ENCODE measurements around the gene GP2.
"Not testable (repeated sequence)": the region's sequence is repeated elsewhere in the genome, so short reads cannot be mapped to it uniquely, and the experiment has no call there.

The GP2 gene

GRCh38 chr16:20329392-20330138, 2.3 kb upstream of the GP2 start:
- H3K27me3 ChIP-seq, result no peaks in the 10 kb centered on the region
- no peaks in the 10 kb centered on the region for H4K20me1 ChIP-seq
- H3K4me2 ChIP-seq, result no peak overlapping the region
- no peaks in the 10 kb centered on the region for H3K9me3 ChIP-seq
- H3K4me3 ChIP-seq, result no peak overlapping the region
- H3K4me1 ChIP-seq, result no peaks in the 10 kb centered on the region
- no peak overlapping the region for H3K27ac ChIP-seq
- TF ChIP-seq Cebpa-rat (IDR thresholded peaks at IDR 0.05), result no peak
- no peaks in the 10 kb centered on the region for H3K36me3 ChIP-seq
- H3K9ac ChIP-seq, result no peak overlapping the region

GRCh38 chr16:20326321-20326720, 992 bp downstream of the GP2 start:
- no peaks in the 10 kb centered on the region for H3K36me3 ChIP-seq
- no peak overlapping the region for H3K4me2 ChIP-seq
- H3K9ac ChIP-seq, result no peak overlapping the region
- no peaks in the 10 kb centered on the region for H4K20me1 ChIP-seq
- no peaks in the 10 kb centered on the region for H3K27me3 ChIP-seq
- no peak for TF ChIP-seq Cebpa-rat (IDR thresholded peaks at IDR 0.05)
- H3K4me3 ChIP-seq, result no peak overlapping the region
- H3K27ac ChIP-seq, result no peak overlapping the region
- H3K9me3 ChIP-seq, result no peaks in the 10 kb centered on the region
- H3K4me1 ChIP-seq, result no peaks in the 10 kb centered on the region

GRCh38 chr16:20325005-20325404, 2.3 kb downstream of the GP2 start:
- Histone ChIP-seq H3K4me1 (no peaks in the 10 kb centered on the region), H3K27ac (no peak overlapping the region), H3K36me3 (no peaks in the 10 kb centered on the region), H4K20me1 (no peaks in the 10 kb centered on the region), H3K9ac (no peak overlapping the region), H3K4me2 (no peak overlapping the region), H3K4me3 (no peak overlapping the region), H3K27me3 (no peaks in the 10 kb centered on the region), H3K9me3 (no peaks in the 10 kb centered on the region)
- no peak for TF ChIP-seq Cebpa-rat (IDR thresholded peaks at IDR 0.05)

- Histone ChIP-seq H3K4me3 (no peak overlapping the region), H3K27me3 (no peaks in the 10 kb centered on the region), H3K9ac (no peak overlapping the region), H3K4me2 (no peak overlapping the region), H4K20me1 (no peaks in the 10 kb centered on the region), H3K9me3 (no peaks in the 10 kb centered on the region), H3K36me3 (no peaks in the 10 kb centered on the region), H3K4me1 (no peaks in the 10 kb centered on the region), H3K27ac (no peak overlapping the region)
- no peak for TF ChIP-seq Cebpa-rat (IDR thresholded peaks at IDR 0.05)
These were observed 3.7 kb downstream of the GP2 start for GRCh38 chr16:20323591-20324117.

GRCh38 chr16:20322696-20323095, 4.6 kb downstream of the GP2 start:
- no peaks in the 10 kb centered on the region for H3K36me3 ChIP-seq
- no peak for TF ChIP-seq Cebpa-rat (IDR thresholded peaks at IDR 0.05)
- H3K4me2 ChIP-seq, result no peak overlapping the region
- H3K4me3 ChIP-seq, result no peak overlapping the region
- H3K27me3 ChIP-seq, result no peaks in the 10 kb centered on the region
- H3K4me1 ChIP-seq, result no peaks in the 10 kb centered on the region
- no peak overlapping the region for H3K9ac ChIP-seq
- no peaks in the 10 kb centered on the region for H3K9me3 ChIP-seq
- no peak overlapping the region for H3K27ac ChIP-seq
- H4K20me1 ChIP-seq, result no peaks in the 10 kb centered on the region

GRCh38 chr16:20321671-20322070, 5.6 kb downstream of the GP2 start:
- Histone ChIP-seq H3K9ac (no peak overlapping the region), H3K4me1 (no peaks in the 10 kb centered on the region), H3K36me3 (no peaks in the 10 kb centered on the region), H3K27ac (no peak overlapping the region), H3K9me3 (no peaks in the 10 kb centered on the region), H4K20me1 (no peaks in the 10 kb centered on the region), H3K27me3 (no peaks in the 10 kb centered on the region), H3K4me2 (no peak overlapping the region), H3K4me3 (no peak overlapping the region)
- no peak for TF ChIP-seq Cebpa-rat (IDR thresholded peaks at IDR 0.05)

- not testable (repeated sequence) for H3K4me3 ChIP-seq, H3K9ac ChIP-seq, H3K27me3 ChIP-seq, H3K27ac ChIP-seq, H3K4me2 ChIP-seq, H4K20me1 ChIP-seq, H3K9me3 ChIP-seq, H3K36me3 ChIP-seq, H3K4me1 ChIP-seq
These were observed 6.3 kb downstream of the GP2 start for GRCh38 chr16:20321051-20321450.

- H3K4me3 ChIP-seq, result no peak overlapping the region
- H3K27me3 ChIP-seq, result no peaks in the 10 kb centered on the region
- no peaks in the 10 kb centered on the region for H3K4me1 ChIP-seq
- H3K27ac ChIP-seq, result no peak overlapping the region
- no peak overlapping the region for H3K9ac ChIP-seq
- TF ChIP-seq Cebpa-rat (IDR thresholded peaks at IDR 0.05), result no peak
- H3K4me2 ChIP-seq, result no peak overlapping the region
- H4K20me1 ChIP-seq, result no peaks in the 10 kb centered on the region
- H3K9me3 ChIP-seq, result no peaks in the 10 kb centered on the region
- H3K36me3 ChIP-seq, result no peaks in the 10 kb centered on the region
These were observed 6.7 kb downstream of the GP2 start for GRCh38 chr16:20320592-20320991.

- no peak for TF ChIP-seq Cebpa-rat (IDR thresholded peaks at IDR 0.05)
- Histone ChIP-seq H3K9me3 (no peaks in the 10 kb centered on the region), H3K9ac (no peak overlapping the region), H3K4me2 (no peak overlapping the region), H3K36me3 (no peaks in the 10 kb centered on the region), H3K4me1 (no peaks in the 10 kb centered on the region), H4K20me1 (no peaks in the 10 kb centered on the region), H3K4me3 (no peak overlapping the region), H3K27me3 (no peaks in the 10 kb centered on the region), H3K27ac (no peak overlapping the region)
These were observed 7.1 kb downstream of the GP2 start for GRCh38 chr16:20320178-20320577.

GRCh38 chr16:20319406-20319805, 7.9 kb downstream of the GP2 start:
- no peak overlapping the region for H3K9ac ChIP-seq
- no peak overlapping the region for H3K4me3 ChIP-seq
- H3K4me2 ChIP-seq, result no peak overlapping the region
- H3K9me3 ChIP-seq, result no peaks in the 10 kb centered on the region
- no peak for TF ChIP-seq Cebpa-rat (IDR thresholded peaks at IDR 0.05)
- no peaks in the 10 kb centered on the region for H4K20me1 ChIP-seq
- no peaks in the 10 kb centered on the region for H3K4me1 ChIP-seq
- no peaks in the 10 kb centered on the region for H3K27me3 ChIP-seq
- H3K36me3 ChIP-seq, result no peaks in the 10 kb centered on the region
- no peak overlapping the region for H3K27ac ChIP-seq

GRCh38 chr16:20318437-20318836, 8.9 kb downstream of the GP2 start:
- no peaks in the 10 kb centered on the region for H3K9me3 ChIP-seq

More at GRCh38 chr16:20318437-20318836, 8.9 kb downstream of the GP2 start:
- no peak overlapping the region for H3K9ac ChIP-seq
- H3K4me2 ChIP-seq, result no peak overlapping the region
- no peak overlapping the region for H3K27ac ChIP-seq
- no peak overlapping the region for H3K4me3 ChIP-seq
- no peaks in the 10 kb centered on the region for H3K4me1 ChIP-seq
- no peak for TF ChIP-seq Cebpa-rat (IDR thresholded peaks at IDR 0.05)
- H3K36me3 ChIP-seq, result no peaks in the 10 kb centered on the region
- H3K27me3 ChIP-seq, result no peaks in the 10 kb centered on the region
- no peaks in the 10 kb centered on the region for H4K20me1 ChIP-seq
